HG03378 (cell line): ENCODE results near the gene GPX2.

Experiments
- ATAC-seq: cut with Tn5 transposase; IDR thresholded peaks from one replicate; pipeline ENCODE4 v1.9.1; 2021; ENCODE audit warnings: mild to moderate bottlenecking, moderate library complexity; ENCODE audit not compliant: unreplicated experiment

GPX2 gene

DNA sequence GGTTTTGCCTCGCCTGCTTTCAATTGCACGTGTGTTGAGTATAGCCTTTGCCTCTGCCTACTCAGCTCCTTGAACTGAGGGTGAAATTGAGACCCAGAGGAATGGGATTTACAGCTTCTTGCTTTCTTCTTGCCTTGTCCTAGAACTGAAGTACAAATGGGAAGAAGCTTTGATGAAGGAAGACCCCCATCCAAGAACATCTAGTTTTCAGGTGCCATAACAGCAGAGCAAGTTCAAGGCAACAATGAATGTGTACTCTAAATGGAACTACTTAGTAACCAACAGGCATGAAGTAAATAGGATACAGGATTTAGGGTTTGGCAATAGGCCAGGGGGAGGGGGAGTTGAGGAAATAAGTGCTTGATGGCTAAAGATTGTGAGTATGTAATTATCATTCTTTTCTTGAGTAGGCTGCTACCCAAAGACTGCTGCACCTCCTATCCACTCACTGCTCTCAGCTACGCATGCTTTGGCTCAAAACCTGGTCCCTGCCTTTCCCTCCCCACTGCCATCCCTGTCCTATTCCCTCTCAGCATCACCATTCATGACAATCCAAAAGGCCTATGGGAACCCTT lies 2.1 kb downstream of the GPX2 start:
- no peak for ATAC-seq

DNA sequence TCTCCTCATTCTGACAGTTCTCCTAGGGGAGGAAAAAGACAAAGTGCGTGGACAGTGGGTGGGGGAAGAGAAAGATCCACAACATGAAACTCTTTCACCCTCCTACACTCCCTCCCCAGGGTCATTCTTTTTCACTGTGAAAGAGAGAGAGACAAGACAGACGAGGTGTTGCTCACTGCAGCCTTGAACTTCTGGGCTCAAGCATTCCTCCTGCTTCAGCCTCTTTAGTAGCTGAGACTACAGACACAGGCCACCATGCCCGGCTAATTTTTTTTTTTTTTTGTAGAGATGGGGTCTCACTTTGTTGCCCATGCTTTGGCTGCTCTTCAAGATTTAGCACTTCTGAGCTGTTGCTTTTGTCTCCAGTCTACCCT lies 2.7 kb downstream of the GPX2 start:
- ATAC-seq, result no peak

DNA sequence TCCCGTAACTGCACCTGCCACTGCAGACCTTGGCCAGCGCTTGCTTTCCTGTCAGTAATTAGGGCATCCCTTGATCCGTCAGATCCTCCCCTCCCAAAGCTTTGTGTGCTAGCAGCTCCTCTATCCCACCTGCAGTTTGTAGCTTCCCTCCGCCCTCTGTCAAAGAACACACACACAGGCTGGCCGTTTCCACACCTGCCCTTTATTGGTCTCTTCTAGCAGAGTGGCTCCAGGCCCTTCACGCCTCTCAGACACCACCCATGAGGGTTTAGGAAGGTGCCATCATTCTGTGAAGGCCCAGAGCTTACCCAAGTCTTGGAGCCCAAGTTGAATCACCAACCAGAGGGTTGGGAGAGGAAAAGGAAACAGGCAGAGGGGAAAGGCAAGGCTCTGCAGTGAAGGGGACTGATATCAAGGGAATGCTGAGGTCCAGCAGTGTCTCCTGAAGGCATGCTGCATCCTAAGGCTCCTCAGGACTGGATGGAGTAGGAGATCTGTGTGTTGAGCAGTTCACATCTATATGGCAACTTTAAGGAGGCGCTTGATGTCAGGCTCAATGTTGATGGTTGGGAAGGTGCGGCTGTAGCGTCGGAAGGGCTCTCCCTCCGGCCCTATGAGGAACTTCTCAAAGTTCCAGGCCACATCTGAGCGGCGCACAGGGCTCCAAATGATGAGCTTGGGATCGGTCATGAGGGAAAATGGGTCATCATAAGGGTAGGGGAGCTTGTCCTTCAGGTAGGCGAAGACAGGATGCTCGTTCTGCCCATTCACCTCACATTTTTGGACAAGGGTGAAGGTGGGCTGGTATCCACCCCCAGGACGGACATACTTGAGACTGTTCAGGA lies 3.4 kb downstream of the GPX2 start:
- no peak for ATAC-seq

DNA sequence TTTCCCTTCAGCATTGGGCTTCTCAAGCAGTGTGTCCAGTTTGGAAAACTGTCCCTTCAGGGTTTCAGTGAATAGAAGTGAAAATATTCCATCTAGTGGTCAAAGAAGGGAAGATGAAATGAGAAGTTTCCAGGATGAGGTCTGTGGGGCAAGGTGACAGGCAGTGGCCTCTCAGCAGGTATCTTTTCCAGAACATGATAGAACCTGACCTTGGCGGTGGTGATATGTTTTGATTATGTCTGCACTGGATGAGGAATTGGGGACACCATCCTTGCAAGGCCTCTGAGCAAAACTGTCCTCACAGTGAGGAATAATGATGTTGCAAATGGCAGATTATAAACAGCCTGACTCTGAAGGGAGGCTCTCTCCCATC lies 4.7 kb downstream of the GPX2 start:
- ATAC-seq, result no peak

DNA sequence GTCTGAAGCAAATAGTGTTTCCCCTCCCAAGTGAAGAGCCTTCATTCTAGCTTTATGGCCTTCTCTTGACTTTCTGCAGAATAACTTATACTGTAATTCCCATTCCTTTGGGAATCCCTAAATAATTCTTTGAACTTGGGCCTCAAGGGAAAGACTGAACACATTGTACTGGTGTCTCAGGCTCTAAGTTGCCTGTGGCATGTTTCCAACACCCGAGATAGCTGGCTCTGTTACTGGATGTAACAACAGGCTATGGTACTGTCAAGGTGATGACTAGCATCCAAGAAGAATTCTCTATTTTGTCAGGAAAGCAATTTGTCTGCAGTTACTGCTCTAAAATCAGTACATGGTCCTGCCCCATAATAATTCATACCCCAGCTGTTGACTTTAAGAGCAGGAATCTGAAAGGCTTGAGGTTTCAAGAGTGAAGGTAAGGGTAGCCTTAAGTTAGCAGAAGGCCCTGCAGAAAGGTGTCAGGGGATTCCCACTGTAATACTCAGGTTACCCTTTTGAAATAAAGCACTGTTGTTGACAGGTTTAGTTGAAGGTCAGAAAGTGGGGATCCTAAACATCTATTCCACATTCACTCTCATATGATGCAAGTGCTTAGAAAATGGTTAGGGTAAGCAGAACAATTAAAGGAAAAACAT lies 5.2 kb downstream of the GPX2 start:
- ATAC-seq, result no peak

DNA sequence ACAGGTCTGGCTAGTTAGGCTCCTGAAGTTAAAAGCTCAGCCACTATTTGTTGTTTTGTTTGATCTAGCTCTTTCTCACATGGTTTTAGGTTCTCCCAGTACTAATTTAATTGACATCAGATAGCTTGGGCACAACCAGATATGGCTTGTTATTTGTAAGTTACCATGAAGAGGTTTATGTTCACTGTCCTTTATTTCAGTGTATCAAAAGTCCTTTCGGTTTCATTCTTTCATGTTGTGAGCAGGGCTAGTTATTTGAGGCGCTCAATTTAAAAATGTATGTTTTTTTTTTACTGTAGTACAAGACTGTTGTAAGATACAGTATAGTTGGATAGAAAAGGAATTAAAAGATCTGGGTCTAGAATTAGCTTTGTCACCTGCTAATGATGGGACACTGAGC lies 7.0 kb downstream of the GPX2 start:
- no peak for ATAC-seq

DNA sequence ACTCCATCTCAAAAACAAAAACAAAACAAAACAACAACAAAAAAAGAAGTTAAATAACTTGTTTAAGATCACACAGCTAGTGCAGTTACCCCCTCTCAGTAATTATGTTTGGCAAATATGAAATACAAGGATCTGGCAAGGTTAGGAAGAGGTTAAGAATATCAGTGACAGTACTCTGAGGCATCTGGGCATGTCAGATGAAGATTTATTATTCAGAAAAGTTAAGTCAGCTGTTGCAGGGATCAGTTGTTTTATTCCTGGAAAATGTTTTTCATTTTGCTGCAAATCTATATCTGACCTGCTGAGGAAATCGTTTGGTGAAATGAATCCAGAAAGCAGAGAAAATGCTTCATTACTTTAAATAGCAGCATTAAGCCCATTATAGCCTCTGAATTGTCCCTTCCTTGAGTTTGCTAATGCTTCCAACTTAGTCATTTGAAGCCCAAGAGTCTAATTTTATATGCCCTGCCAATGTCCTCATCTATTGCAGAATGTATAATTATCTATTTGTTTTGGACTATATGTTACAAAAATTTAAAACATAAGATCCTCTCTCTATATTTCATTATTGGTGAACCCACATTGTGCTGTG lies 8.1 kb downstream of the GPX2 start:
- no peak for ATAC-seq

DNA sequence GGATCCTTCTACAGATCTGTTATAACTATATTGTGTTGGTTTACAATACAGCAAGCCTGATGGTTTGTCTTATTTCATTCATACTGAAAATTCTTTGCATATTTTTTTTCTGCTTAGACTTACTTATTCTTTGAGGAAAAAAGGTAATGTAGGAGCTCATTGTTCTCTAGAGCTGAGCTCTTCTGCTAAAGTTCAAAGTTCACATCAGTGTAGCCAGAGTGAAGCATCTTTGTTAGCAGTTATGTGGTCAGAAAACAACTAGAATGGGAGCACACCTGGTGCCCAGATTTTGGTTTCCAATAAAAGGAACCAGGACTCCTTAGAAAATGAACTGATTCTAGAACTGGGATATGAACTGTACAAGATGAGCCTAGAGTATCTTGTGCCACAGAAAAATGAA lies 10.3 kb downstream of the GPX2 start:
- no peak for ATAC-seq

DNA sequence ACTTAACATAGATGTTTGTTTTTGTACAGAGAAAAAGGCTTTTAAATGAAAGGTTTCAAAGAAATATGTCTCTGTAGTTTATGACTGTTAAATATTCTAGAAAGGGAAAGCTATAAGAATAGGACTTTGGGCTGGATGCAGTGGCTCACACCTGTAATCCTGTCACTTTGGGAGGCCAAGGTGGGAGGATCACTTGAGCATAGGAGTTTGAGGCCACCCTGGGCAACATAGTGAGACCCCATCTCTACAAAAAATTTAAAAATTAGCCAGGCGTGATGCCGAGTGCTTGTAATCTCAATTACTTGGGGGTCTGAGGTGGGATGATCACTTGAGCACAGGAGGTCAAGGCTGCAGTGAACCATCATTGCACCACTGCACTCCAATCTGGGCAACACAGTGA lies 11.4 kb downstream of the GPX2 start:
- no peak for ATAC-seq

DNA sequence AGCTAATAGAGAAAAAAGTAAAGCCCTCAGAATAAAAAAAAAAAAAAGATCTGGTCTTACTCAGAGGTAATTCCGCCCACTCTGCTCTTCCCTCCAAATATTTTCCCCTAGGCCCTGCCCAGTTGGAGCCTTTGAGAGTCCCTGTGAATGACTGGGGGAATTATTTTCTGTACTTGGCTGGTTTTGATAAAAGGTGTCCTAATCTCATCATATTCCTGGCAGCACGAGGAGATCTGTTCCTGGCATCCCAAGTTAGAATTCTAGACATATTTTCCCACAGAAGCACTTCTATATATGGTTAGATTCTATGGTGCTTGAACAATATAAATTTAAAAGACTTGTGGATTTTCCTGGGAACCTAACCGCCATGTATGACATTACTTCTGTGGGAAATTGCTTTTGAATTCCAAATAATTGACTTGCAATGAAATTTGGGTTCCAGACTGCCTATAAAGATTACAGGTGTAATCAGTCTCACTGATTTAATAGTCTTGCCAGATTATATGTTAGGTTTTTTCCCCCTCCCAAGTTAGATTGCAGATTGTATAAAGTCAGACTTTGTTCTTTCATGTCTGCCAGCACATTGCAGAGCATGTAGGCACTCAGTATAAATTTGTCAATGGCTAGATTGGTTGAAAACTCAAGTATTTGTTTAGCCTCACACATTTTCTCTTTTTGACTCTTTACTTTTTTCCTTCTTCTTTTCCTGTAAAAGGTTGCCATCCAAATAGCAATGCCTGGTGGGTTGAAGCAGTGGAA lies 12.3 kb downstream of the GPX2 start:
- ATAC-seq, result no peak

DNA sequence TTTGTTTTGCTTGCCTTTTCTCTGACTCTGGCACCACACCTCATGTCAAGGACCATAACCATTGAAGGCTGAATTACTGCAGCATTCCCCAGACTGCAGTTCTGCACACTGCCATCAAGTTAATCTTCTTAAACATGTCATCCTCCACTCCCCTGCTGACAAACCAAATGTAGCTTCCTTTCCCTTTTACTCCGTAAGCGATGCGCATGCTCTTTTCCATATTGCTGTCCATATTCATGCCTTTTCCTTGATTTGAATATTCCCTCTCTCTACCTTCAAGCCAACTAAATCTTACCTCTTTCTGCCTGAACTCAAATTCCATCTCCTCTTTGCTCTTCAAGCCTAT lies 13.6 kb downstream of the GPX2 start:
- no peak for ATAC-seq

DNA sequence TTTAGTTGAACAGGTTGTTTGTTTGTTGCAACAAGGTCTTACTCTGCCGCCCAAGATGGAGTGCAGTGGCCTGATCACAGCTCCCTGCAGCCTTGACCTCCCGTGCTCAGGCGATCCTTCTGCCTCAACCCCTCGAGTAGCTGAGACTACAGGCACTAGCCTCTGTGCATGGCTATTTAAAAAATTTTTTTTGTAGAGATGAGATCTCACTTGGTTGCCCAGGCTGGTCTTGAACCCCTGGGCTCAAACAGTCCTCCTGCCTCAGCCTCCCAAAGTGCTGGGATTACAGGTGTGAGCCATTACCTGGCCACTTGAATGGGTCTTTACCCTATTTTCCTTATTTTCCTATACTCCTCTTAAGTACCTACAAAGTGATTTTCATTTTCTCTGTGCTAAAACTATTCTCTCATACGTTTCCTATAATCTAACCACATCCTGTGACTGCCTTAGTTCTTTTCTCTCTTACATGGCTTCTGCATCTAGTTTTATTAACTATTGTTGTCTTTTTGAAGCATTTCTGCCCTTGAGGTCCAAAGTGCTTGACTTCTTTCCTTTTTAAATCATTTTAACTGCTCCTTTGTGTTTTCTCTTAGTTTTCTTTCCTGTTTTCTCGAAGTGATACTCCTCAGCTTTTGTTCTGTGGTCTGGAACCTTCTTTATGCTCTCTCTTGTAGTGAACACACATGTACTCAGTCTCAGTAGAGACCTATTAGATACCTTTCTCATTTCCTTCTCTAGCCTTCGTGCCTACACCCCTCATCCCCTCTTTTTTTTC lies 14.1 kb downstream of the GPX2 start:
- peak; percentile 67 for ATAC-seq

DNA sequence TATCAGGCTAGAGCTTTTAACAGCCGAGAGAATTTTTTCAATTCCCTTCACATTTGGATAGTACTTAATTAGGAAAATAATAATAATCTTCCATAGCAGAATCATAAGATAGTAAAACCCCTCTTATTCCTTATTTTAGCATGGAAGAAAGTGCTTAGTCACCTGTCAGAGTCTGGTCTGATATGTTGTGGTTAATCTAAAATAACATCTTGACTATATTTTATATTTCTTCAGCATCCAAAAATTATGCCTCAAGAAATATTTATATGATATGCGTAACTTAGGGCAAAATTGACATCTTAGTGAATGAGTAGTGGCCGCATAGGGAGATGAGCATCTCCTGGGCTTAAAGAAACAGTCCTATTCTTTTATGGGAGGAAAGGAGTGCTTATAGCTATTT lies 15.5 kb downstream of the GPX2 start:
- no peak for ATAC-seq

DNA sequence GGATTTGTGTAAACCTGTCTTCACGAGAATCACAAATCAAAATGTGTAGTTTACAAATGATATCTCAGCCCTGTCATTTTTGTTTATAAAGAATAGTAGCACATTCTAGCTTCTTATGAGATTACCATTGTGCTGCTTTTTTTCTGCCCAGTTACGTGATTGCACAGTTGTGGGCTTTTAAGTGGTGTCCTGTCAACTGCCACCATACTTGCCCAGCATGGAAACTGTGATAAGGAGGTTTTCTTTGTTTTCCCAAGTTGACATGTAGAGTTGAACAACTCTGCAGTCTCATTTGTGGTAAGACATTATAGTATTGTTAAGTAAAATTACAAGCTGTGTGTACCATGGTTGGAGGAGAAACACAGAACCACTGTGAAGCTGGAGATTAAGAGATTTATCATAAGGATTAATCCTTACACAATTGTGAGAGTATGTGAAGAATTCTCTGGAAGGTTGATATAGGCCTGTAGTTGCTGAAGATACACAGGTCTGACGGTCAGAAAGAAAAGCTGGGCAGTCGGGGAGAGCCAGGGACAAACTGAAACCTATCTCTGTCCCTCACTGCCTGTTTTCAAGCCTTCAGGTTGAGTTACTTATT lies 16.0 kb downstream of the GPX2 start:
- no peak for ATAC-seq

DNA sequence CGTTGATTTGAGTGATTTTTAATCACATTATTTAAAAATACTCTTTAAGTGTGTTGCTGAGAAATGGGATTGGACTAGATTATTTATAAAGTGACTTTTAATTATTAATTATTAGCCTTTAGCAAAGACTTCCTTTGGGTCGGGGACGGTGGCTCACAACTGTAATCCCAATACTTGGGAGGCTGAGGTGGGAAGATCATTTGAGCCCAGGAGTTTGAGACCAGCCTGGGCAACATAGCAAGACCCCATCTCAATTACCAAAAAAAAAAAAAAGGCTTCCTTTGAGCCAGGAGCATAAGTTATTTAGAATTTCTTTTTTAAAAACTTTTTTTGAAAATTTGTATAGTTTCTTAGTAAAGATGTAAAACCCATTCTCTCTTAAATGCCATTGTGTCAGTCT lies 19.5 kb downstream of the GPX2 start:
- ATAC-seq, result no peak

DNA sequence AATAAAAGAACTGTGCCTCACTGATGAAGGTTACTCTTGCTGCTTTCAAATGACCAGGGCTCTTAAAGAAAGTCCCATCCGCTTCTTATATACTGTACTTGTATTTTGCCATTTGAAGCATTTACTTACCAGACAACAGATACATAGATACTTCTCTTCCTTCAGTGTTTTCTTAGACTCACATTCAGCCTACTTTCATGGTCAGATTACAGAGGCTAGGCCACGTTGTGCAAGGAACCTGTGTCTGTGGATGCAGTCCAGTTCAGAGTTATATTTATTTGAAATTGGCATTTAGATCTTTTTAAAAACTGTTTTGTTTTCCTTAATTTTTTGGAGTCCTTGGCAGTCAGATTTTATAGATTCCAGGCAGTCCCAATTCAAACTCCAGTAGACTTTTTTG lies 22.1 kb downstream of the GPX2 start:
- ATAC-seq, result no peak

DNA sequence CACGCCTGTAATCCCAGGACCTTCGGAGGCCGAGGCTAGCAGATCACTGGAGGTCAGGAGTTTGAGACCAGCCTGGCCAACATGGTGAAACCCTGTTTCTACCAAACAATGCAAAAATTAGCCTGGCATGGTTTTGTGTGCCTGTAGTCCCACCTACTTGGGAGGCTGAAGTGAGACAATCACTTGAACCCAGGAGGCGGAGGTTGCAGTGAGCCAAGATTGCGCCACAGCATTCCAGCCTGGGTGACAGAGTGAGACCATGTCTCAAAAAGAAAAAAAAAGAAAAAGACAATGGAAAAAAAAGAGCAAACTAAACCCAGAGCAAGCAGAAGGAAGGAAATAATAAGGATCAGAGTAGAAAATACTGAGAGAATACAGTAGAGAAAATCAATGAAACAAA lies 22.9 kb downstream of the GPX2 start:
- ATAC-seq, result no peak

DNA sequence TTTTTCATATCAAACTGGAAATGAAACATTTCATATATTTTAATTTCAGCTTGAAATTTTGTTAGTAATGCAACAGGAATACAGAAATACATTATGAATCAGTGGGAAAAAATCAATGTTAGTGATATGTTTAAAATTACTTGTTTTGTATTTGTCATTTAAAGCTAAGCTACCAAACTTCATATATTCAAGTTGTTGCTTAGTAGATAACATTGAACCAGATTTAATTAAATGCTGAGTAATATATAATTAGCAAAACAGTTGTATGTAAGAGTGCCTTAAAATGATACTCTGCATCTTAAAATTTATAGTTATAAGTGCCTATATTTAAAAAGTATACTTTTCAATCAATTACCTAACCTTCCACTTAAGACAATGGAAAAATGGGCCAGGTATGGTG lies 23.3 kb downstream of the GPX2 start:
- no peak for ATAC-seq

DNA sequence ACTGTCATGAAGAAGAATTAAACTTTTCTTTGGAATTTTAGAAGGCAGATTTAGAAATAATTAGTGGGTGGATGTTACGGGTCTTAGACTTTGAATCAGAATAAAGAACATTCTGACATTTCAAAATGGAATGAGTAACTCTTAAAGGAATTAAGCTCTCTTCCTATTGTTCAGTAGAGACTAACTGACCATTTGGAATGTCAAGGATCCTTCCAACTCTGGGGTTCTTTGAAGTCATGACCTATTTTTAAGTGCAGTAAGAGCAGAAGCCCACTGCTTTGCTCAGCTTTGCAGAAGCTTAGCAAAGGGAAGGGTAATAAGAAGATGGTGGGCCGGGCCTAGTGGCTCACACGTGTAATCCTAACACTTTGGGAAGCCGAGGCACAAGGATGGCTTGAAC lies 24.3 kb downstream of the GPX2 start:
- no peak for ATAC-seq

DNA sequence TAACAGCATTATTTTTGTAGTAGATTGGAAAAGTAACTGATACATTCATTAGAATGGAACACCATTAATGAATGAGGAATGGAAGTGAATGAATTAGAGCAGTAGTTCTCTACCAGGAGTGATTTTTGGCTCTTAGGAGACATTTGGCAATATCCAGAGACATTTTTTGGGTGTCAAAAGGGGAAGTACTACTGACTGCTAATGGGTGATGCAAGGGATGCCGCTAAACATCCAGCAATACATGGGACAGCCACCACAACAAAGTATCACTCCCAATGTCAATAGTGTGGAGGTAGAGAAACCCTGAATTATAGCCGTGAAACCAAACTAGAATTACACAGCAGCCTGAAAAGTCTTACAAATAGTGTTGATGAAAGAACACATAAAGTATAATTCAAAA lies 26.7 kb downstream of the GPX2 start:
- ATAC-seq, result no peak
